Stimulated activated CD4-positive, alpha-beta T cell treated with anti-CD3 and anti-CD28 coated beads, Interleukin-15, amount 100 ng/mL, for 1 hour (primary cell): ENCODE data around the gene POLD3.

Experiments used
- DNase-seq, 2 donors: peaks; one replicate each; pipeline ENCODE4 v3.0.0-alpha.2; 2020; ENCODE audit warnings: low read depth in 1 of 2, low spot score in 1 of 2

The POLD3 gene

DNA sequence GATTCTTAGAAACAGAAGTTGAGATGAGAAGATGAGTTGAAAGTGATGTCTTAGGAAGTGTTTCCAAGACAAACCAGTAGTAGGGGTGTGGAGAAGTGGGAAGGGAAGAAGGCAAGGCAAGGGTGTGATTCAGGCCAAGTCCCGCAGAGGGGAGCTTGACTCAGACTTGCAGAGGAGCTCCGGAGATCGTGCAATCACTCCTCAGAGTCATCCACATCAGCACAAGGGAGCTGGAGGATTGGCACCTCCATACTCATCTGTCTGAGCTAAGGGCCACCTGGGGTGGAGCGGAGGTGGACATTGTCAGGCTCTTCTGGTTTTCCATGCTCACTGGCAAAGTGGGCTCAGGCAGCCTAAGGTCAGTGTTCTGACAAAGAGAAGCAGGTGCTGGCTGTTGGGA lies 94.4 kb downstream of the POLD3 start:
- DNase-seq: no peak

DNA sequence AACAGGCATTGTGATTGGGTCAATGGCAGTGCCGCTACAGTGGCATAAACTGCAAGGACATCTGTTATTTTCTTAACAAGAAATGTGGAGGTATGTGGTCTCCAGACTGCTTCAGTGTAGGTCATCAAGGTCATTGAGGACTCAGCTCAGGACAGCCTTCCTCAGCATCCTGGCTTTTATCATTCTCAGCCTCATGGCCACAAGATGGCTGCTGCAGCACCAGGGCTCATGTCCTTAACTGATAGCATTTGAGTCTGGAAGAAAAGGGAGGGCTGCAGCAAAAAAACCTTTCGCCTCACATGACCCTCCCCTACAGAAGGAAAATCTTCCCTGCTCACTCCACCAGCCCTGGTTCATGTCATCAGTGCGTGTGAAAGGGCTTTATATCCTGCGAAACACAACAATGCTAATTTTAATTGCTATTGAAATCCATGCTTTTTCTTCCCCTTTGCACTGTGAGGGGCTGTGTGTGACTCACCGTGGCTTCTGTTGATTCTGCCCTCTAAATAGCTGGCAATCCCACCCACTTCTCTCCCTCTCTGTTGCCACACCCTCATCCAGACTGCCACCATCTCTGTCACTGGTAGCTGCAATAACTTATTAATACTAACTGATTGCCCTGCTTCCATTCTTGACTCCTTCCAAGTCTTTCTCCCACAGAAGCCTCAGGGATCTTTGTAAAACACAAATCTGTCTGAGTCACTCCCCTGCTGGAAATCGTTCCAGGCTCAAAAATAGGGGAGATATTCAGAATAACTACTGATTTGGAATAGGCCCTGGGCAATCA lies 95.0 kb downstream of the POLD3 start:
- no peak for DNase-seq

DNA sequence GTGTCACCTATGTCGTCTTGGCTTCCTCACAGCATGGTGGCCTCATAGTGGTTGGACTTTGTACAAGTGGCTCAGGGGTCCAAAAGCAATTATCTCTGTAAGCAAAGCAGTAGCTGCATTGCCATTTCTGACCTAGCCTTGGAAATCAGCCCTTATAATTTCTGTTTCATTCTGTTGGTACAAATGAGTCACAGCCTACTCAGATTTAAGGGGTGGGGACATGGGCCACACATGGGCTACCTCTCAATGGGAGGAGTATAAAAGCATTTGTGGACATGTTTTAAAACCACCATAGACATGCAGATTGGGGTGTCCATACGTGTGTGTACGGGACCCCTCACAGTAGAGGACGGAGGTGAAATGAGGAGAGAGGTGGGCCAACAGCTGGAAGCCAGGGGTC lies 97.3 kb downstream of the POLD3 start:
- DNase-seq: no peak

DNA sequence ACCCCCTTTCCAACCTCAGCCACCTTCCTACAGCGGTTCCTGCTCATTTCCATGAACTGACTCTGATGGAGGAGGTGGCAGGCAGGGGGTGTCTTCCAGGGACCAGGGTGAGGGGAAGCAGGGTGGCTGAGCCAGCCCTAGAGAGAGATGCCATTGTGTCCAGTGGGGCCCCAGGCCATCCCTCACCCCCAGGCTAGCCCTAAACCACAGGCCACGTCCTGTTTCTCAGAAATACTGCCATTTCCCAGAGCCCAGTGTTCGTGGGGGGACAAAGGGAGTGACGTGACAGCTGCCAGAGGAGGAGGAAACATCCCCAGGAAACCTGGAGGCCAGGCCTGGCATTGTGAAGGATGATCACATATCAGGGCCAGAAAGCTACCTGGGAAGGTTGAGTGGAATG lies 99.4 kb downstream of the POLD3 start:
- DNase-seq: no peak
